Hematopoietic multipotent progenitor cell treated with erythropoietin and hydrocortisone succinate and interleukin-3 and kit ligand, for 8 days (in vitro differentiated cells): ENCODE data around the gene EIF3D.
A peak's percentile ranks its signal among the peaks of the same experiment; 100 is the strongest.
"Not testable (repeated sequence)": the region's sequence is repeated elsewhere in the genome, so short reads cannot be mapped to it uniquely, and the experiment has no call there.

Experiments used
- DNase-seq: peaks from one replicate; pipeline ENCODE4 v3.0.0-alpha.2; 2015

EIF3D gene

DNA sequence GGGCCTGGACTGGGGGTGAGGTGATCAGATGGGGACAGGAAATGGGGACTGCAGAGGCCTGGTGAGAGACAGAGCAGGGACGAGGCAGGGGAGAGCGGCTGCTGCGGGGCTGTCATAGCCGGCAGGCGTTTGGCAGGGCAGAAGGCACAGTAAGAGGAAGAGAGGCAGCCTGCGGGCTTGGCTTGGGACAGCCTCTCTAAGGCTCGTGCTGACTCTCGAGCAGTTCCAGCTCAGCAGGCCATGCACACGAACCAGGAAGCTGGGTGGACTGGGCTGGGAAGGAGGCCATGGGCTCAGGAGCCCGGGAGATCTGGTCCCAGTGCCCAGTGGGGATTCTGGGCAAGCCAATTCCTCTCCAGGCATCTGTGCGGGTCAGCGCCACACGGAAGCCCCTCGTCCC, 19.6 kb upstream of the EIF3D start:
- no peak for DNase-seq

DNA sequence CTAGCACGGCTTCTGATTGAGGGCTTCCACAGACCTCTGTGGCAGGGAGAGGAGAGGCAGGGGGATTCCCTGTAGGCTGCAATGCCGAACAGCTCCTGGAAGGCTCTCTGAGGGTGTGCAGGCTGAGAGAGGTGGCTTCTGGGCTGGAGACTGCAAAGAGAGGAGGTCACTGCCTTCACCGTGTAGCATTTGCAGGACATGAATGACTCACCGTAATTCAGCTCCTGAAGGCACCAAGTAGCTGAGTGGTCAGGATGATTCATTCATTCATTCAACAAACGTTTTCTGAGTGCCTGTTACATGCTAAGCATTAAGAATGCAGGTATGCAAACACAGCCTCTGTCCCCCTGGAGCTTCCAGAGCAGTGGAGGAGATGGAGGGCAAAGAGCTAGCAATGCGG, 18.0 kb upstream of the EIF3D start:
- no peak for DNase-seq

DNA sequence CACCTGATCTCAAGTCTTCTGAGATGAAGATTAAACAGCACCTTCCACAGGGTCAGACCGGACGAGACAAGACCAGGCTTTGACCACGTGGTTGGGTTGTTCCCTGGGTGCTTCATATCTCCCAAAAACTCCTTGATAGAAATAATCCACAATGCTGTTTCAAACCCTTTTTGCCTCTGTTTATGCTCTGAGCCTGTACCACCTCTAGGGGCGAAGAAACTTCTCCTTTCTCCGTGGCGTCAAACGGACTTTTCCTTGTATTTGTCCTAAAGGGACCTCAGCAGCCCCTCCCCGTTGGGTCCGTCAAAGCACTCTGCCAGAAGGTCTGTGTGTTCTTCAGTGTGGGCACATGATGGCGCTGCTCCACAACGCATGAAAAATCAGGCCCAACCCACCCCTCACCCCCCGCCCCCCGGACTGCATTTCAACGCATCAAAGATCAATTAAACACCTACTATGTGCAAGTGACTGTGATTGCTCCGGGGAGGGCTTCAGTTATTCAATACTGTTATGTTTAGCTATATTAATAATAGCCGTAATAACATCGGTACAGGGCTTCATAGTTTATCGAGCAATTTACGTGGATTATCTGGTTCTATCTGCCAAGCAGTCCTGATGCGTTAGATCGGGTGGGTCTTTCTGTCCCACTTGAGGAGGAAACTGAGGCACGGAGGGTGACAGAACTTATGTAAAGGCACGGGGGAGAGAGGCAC, 17.3 kb upstream of the EIF3D start:
- DNase-seq, result peak; percentile 69

DNA sequence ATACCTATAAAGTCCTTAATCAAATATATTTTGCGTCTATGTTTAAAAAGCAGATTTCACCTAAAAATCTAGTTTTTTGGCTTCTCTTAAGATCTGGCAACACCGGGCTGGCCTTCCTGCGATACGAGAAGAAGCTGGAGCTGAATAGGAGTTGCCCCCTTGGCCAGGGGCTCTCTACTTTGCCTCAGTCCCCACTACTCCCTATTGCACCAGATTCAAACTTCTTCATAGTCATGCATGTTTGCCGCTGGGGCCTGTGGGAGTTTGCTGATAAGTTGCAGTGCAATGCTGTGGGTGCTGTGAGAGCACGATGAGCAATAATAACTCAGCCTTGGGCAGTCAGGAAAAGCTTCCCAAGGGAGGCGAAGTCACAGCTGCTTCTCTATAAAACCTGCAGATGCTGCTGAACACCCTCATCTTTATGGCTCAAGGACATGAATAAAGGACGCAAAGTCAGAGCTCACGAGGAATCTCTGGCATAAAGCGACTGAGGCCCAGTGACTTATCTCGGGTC, 15.2 kb upstream of the EIF3D start:
- no peak for DNase-seq

DNA sequence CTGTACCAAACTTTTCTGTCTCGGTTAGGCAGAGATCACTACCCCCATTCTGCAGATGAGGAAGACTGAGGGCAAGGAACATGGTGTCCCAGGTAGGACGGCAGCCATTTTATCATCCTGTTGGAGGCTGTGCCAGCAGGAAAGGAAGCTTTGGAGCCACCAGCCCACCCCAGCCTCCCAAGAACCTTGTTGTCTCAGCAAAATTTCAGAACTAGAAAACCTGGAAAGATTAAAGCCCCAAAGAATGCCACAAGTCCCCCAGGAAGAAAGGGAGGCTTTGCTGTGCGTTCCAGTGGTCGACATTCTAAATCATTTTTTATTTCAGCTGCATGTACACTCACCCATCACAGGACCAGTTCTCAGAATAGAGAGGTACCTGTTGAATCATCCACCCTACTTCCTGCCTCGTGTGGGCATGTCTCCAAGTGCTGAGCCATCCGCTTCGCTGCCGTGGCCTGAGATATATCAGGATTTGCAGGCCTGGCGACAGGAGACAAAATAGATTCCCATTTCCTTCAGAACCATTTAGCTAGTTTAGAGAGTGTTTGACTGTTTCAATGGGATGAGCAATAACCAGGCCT, 13.0 kb upstream of the EIF3D start:
- peak; percentile 11 for DNase-seq

DNA sequence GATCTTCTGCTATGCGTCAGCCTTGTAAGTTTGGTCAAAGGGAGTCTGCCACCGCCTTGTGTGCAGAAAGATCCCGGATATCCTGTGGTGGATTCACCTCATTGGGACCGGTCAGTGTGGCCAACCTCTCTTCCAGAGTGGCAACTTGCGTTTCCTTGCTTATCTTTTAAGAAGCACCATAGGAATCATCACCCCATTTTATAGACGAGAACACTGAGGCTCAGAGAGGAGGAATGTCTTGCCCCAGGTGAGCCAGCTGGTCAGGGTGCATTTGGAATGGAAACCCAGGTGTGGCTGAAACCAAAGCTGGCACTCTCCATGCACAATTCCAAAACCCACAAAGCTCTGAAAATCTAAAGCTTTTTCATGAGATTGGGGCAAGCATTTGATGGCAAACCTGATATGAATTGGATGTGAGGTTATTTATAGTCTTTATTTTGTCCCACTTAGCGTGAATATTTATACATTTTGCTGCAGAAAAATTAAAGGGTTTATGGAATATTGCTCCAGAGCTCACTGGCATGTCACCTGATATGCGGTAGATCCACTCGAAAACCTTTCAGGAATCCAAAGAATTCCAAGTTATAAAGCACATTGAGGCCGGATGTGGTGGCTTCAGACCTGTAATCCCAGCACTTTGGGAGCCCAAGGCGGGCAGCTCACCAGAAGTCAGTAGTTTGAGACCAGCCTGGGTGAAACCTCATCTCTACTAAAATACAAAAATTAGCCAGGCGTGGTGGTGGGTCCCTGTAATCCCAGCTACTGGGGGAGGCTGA, 12.1 kb upstream of the EIF3D start:
- no peak for DNase-seq

DNA sequence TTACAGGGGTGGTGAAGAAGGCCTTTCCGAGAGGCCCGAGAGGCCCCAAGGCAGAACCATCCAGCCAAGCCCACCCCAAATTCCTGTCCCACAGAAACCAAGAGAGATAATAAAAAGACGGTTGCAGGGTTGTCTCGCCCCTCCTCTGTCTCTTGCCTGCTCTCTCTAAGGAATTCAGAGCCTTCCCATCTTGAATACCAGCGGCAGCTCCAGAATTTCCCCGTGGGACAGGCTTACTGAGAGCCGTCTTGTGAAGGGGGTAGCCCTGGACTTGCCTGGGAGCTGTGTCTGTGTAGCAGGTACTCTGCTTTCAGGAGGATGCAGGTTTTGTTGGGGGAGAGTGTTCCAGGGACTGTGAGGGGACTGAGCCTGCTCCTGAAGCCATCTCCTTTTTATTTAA, 9.6 kb upstream of the EIF3D start:
- no peak for DNase-seq

DNA sequence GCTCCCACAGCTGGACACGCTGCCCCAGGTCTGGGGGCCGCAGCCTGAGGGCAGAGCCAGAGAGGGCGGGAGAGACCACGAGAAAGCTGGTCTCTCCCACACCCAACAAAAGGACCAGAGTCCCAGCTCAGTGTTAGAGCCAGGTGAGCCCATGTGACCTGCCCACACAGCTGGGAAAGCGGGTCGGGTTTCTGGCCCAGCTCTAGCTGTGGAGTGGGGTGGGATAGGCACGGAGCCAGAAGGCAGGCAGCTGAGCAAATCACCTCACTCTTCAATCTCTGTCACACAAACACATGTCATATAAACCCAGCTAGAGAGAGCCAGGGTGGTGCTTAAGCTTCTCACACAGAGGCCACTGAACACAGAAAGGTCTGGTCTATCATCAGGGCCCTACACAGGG, 7.8 kb upstream of the EIF3D start:
- DNase-seq, result no peak

DNA sequence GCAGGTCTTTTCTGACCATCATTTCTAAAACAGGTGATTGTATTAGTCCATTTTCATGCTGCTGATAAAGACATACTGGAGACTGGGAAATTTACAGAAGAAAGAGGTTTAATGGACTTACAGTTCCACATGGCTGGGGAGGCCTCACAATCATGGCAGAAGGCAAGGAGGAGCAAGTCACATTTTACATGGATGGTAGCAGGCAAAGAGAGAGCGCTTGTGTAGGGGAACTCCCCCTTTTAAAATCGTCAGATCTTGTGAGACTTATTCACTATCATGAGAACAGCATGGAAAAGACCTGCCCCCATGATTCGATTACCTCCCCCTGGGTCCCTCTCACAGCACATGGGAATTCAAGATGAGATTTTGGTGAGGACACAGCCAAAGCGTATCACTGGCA, 4.4 kb upstream of the EIF3D start:
- not testable (repeated sequence) for DNase-seq

DNA sequence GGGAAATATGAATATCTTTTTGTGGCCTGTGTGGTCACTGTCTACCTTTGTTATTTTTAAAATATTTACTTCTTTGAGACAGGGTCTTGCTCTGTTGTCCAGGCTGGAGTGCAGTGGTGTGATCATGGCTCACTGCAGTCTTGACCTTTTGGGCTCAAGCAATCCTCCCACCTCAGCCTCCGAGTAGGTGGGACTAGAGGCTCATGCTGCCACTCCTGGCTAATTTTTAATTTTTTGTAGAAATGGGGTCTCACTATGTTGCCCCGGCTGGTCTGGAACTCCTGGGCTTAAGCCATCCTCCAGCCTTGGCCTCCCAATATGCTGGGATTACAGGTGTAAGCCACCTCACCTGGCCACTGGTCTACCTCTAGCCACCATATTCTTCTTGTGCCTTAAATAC, 3.5 kb upstream of the EIF3D start:
- DNase-seq, result no peak

DNA sequence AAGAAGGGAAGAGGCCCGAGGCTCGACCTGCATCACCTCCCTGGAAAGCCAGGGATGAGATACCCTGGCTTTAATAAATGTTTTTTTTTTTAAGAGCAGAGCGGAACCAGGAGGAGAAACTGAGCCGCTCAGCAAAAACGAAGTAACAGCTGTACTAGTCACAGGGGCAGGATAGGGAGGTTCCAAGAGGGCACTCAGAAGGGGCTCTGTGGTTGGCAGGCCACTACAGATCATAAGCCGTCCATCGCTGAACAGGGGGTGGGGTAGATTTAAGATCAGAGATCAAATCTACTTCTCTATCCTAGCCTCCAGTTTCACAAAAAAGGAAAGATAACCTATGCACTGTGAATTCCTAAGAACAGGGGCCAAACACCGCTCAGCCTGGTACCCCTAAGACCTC, 625 bp downstream of the EIF3D start:
- DNase-seq, result no peak

DNA sequence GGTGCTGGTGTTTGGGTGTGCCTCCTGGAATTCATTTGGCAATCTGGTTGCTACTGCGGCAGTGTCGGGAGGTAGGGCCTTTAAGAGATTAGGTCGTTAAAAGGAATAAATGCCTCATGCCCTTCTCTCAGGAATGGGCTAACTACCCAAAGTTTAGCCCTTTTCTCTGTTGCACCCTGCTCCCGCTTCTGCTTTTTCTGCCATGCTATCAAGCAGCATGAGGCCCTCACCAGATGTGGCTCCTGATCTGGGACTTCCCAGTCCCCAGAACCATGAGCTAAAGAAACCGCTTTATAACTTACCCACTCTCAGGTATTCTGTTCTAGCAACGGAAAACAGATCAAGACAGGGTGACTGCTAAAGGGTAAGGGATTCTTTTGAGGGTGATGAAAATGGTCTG, 6.3 kb downstream of the EIF3D start:
- no peak for DNase-seq

DNA sequence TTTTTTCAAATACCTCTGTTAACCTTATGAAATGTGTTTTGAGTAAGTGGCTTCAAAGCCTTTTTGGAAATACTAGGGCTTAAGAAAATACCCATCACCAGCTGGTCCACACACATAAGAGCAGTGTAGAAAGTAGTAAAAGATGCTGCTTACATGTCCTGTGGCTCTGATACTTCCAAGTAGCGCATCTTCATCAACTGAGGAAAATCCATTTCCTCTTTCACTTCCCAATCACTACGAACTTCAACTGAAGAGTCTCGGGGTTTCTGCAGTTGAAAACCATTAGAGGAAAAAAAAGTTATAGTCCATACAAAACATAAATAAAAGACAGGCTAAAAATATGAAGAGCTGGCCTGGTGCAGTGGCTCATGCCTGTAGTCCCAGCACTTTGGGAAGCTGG, 8.5 kb downstream of the EIF3D start:
- DNase-seq, result no peak

DNA sequence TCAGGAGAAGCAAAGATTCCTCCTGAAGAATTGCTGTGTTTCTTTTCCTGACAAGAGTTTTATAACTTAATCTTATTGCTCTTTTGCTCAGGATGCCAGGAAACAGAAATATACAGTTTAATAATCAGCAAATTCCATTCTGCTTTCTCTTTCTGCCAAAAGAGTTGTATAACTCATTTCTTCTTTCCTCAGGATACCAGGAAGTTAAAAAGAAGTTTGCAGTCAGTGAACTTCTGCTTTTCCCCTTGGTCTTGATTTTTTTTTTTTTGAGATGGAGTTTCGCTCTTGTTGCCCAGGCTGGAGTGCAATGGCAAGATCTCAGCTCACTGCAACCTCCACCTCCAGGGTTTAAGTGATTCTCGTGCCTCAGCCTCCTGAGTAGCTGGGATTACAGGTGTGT, 9.1 kb downstream of the EIF3D start:
- DNase-seq, result not testable (repeated sequence)

DNA sequence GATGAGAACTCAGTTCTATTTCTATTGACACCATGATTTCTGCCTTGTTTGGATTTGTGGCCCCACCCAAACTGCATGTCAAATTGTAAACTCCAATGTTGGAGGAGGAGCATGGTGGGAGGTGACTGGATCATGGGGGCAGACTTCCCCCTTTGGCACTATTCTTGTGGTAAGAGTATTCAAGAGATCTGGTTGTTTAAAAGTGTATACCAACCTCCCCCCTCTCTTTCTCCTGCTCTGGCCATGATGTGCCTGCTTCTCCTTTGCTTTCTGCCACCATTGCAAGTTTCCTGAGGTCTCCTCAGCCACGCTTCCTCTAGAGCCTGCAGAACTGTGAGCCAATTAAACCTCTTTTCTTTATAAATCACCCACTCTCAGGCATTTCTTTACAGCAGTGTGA, 14.2 kb downstream of the EIF3D start:
- no peak for DNase-seq

DNA sequence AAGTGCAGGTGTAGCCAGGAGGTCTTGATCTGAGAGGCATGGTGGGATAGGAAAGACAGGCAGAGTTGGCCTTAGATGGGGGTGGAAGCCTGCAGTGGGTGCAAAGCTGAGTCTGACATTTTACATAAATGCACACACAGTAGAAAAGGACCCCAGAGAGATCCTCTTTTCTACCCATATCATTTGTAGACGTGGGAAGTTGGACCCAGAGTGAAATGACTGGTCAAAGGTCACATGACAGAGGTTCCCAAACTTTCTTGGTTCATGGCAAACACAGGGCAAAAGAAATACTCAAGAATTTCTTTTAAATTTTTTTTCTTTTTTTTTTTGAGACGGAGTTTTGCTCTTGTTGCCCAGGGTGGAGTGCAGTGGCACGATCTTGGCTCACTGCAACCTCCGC, 16.0 kb downstream of the EIF3D start:
- no peak for DNase-seq

DNA sequence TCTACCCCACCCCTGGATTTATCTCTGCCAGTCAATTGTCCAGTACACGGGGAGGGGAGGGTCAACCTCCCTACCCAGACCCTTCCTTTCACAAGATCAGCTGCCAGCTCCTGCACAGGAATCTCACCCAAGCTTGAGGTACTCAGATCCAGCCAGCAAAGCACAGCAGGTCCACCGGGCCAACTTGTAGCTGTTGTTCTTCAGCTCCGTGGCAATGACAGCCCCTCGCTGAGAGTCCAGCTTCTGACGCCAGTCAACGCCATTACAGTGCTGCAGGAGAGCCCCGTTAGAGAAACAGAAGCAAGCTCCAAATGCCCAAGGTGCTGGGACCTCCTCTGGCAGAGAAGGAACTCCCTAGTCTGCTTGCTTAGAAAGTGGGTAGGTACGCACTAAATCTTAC, 16.6 kb downstream of the EIF3D start:
- DNase-seq, result no peak

DNA sequence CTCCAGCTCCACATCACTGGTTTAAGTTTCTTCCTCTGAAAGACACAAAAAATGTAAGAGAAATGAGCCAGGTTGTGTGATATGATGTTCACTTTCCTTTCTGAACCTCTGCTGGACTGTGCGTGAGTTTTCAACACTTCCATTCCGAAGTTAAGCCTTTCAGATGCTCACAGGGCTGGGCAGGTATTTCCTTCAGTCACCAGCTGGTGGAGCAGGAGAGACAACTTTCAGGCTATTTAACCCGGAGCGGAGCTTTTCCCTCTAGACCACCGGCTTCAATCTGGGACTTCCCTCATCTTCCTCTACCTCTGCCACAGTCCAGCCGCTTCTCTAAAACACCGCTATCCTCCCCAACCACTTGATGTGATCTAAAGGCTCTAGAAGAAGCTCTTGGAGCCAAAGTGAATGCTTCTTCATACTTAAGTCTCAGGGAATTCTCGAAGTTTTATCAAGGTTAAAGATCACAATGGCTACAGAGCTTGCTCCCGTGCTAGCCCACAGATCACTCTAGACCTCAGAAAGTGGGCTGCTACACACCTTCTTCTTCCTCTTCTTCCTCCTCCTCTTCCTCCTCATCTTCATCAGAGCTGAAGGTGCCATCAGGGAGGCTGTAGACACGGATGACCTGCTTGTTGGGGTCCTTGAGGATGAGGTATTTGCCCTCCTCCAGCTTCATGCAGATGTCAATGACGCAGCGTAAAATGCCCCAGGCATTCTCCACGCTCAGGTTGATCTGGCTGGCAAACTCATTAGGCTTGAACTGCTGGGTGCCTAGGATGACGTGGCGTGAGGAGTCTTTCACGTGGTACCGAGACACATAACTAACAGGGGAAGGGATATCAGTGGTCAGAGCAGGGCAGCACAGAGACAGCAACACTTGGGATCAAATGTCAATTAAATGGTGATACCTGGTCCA, 17.7 kb downstream of the EIF3D start:
- DNase-seq, result peak; percentile 63

DNA sequence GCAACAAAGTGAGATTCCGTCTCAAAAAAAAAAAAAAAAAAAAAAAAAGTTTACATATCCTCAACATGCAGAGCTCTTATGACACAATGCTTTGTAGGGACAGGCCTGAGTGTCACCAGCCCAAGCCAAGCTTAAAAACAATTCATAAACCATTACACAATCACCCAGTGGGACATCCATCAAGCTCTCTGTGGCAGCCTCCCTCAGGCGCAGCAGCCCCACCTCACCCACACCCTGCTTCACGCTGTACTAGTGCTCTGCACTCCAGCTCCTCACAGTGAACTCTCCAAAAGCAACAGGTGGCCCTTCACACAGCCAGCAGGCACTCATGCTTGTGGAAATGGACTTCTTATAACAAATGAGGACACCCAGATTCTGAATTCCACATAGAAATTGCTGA, 18.6 kb downstream of the EIF3D start:
- no peak for DNase-seq

DNA sequence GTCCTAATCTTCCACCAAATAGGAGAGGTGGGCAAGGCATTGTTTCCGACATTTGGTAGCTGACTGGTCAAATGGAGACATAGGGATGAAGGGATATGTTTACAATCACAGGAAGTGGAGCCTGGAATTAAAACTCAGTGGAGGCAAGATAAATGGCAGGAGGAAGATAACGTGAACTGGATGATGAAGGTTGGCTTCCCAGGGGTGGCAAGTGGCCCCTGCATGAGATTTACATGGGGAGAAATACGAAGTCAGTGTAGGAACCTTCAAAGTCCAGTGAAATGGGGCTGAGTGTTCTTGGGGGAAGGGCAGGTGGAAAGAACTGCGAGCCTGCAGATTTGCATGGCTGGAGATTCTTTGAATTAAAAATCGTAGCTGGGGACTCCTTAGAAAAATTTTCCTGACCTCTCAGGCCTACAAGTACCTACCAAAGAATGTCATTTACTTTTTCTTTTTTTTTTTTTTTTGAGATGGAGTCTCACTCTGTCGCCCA, 21.4 kb downstream of the EIF3D start:
- DNase-seq, result no peak

DNA sequence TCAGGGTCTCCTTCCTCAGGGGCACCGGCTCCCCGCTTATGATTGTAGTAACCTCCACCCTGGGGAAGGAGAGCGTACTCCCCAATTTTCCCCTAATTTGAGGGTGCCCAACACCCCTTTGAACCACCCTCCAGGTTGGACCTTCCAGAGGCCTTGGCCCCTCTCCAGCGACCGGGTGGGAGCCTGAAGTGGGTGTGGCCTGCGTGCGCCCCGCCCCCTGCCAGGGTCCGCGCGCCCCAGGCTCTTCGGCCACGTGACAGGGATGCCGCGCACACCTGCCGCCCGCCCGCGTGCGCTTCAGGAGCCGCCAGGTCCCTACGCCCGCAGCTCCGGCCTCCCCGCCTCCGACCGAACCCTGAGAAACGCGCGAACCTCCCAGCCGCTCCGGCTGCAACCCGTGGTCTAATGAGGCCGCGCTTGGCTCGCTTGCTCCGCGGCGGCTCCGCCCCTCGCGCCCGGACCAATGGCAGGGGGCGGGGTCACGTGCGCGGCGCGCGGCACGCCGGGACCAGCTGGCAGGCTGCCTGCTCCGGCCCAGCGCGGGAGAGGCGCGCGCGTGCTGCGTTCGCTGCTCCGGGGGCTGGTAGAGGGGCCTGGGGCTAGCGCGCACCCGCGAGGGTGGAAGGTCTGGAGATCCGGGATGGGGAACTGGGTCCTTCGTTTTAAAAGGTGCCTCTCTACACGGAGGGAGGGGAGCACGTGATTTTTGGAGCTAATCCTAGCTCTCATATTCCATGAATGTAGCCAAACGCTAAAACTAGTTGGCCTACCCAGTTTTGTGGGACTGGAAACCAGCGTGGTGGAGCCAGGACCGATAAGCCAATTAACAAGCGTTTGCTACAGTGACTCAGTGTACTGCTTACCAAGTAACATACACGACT, 22.1 kb downstream of the EIF3D start, which contains the start of gene FOXRED2:
TSS of gene FOXRED2 (minus strand) at position 404 of the 881 bp plus-strand sequence. CDS start 618 bp downstream, outside the sequence.
- DNase-seq, result peak; percentile 88
